ENCODE results near the gene ZSCAN22.
A peak's percentile ranks its signal among the peaks of the same experiment; 100 is the strongest.

Gene ZSCAN22

DNA sequence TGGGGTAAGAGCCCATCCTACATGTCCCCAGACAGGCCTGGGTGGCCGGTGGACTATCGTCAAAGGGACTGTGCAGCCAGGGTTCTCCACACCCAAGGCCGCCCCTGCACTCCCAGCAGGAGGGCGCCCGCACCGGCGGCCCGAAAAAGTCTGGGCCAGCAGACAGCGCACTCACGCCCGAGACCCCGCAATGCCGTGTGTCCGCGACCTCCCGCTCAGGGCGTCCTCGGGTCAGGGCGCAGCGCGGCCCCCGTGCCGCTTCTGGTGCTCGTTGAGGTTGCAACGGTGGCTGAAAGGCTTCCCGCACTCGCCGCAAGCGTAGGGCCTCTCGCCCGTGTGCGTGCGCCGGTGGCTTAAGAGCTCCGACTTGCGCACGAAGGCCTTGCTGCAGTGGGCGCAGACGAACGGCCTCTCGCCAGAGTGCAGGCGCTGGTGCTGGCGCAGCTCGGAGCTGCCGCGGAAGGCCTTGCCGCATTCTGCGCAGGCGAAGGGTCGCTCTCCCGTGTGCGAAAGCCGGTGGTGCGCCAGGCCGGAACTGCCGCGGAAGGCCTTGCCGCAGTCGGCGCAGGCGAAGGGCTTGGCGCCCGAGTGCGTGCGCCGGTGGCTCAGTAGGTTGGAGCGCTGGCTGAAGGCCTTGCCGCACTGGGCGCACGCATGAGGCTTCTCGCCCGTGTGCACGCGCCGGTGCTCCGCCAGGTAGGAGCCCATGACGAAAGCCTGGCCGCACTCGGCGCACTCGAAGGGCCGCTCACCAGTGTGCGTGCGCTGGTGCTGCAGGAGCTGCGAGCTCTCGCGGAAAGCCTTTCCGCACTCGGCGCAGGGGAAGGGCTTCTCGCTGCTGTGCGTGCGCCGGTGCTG is 29.3 kb downstream of the ZSCAN22 start:
- DNase-seq (ENCODE audit: low read depth), result peak; percentile 52
- TF ChIP-seq, protein P1, sequence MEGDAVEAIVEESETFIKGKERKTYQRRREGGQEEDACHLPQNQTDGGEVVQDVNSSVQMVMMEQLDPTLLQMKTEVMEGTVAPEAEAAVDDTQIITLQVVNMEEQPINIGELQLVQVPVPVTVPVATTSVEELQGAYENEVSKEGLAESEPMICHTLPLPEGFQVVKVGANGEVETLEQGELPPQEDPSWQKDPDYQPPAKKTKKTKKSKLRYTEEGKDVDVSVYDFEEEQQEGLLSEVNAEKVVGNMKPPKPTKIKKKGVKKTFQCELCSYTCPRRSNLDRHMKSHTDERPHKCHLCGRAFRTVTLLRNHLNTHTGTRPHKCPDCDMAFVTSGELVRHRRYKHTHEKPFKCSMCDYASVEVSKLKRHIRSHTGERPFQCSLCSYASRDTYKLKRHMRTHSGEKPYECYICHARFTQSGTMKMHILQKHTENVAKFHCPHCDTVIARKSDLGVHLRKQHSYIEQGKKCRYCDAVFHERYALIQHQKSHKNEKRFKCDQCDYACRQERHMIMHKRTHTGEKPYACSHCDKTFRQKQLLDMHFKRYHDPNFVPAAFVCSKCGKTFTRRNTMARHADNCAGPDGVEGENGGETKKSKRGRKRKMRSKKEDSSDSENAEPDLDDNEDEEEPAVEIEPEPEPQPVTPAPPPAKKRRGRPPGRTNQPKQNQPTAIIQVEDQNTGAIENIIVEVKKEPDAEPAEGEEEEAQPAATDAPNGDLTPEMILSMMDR (conservative IDR thresholded peaks at IDR 0.05; ENCODE audit: low read depth, low read length), result no peak
- H3K4me3 ChIP-seq (ENCODE audit: low read depth, low read length), result peak overlapping the region; percentile 22

DNA sequence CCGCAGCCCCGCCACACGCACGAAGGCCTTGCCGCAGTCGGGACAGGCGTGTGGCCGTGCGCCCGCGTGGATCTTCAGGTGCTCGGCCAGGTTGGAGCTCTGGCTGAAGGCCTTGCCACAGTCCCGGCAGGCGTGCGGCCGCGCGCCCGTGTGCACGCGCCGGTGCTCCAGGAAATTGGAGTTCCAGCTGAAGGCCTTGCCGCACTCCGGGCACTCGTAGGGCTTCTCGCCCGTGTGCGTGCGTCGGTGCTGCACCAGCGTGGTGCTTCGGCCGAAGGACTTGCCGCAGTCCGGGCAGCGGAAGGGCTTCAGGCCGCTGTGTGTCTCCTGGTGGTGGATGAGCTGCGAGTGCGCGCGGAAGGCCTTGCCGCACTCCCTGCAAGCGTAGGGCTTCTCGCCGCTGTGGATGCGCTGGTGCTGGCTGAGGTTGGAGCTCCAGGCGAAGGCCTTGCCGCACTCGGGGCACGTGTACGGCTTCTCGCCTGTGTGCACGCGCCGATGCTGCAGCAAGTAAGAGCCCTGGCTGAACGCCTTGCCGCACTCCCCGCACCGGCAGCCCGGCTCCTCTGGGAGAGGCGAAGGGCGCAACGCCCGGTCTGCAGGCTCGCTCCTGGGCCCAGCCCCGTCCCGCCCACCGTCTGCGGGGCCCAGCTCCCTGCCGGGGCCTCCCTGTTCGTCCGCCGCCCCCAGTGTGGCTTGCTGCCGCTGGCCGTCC is 30.1 kb downstream of the ZSCAN22 start:
- TF ChIP-seq, protein P1 (conservative IDR thresholded peaks at IDR 0.05; ENCODE audit: low read depth, low read length), result no peak
- H3K4me3 ChIP-seq (ENCODE audit: low read depth, low read length), result peak overlapping the region; percentile 22
- peak; percentile 46 for DNase-seq (ENCODE audit: low read depth)

DNA sequence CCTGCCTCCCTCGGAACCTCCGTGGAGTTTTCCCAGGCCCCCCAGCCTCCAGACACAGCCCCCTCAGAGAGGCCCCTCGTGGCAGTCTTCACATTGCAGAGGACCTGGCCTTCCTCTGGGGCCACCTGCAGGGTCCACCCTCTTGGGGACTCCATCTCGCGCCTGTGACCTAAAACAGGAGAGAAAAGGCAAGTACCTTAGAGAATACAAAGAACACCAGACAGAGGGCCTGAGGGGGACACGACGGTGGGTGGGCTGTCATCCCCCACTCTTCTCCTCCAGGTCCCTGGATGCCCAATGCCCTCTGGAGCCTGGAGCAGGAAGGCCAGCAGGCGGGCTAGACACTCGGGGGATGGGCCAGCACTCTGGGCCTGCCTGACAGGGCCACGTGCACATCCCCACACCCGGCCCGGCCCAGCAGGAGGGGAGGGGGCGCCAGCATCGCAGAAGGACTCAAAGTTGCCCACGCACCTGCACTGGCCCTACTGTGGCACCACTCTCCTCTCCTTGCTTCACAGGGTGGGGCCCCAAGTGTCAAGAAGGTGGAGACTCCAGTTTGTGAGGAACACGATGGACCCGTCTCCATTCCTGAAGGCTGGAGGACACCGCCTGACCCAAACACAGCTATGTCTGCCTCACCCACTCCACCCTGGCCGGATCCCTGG is 30.8 kb downstream of the ZSCAN22 start:
- H3K4me3 ChIP-seq (ENCODE audit: low read depth, low read length), result no peak overlapping the region
- TF ChIP-seq, protein P1 (conservative IDR thresholded peaks at IDR 0.05; ENCODE audit: low read depth, low read length), result no peak
- no peak for DNase-seq (ENCODE audit: low read depth)

DNA sequence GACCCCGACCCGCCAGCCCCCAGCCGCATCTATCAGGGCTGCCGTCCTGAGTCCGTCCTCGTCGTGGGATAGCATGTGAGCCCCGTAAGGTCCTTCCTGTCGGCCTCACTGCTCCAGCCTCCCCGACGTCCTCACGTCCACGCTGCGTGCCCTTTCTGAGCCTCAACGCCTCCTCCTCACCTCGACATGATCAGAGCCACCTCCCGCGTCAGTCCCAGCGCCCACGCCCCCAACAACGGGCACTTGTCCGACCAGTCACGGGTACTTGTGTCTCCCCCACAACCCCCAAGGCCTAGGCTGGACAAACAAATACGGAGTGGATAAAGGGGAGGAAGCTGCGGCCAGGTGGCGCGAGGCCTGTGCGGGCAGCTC is 35.1 kb downstream of the ZSCAN22 start:
- H3K4me3 ChIP-seq (ENCODE audit: low read depth, low read length), result peak overlapping the region; percentile 63
- DNase-seq (ENCODE audit: low read depth), result no peak
- TF ChIP-seq, protein P1 (conservative IDR thresholded peaks at IDR 0.05; ENCODE audit: low read depth, low read length), result peak; percentile 34

DNA sequence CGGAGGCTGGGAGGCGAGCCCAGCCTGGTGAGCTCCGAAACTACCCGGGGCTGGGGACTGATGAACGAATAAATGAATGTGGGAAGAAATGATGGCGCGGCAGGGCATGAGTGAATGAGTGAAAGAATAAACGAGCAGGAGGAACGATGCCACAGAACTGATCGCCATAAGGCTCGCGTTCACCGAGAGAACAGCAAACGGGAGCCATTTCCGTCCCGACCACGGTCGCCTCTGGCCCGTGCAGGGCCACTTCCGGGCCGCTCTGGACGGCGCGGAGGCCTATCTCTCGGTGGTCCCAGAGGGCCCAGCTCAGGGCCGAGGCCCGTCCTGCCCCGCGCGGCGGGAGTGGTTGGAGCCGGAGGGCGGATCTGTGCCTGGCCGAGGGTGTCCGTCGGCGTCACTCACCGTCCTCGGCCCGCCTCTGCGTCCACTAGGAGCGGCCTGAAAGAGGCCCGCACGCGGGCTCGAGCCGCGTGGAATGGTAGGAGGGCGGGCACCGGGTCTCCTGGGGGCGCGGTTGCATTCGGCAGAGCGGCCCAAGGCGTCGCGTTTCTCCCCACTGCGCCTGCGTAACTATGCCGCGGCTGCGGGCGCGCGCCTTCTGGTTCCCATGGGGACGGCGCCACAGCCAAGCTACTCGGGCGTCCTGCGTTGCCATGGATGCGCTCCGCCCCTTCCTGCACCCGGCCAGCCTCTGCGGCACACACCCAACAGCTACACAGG is 35.6 kb downstream of the ZSCAN22 start, which contains the start of gene ZNF497:
TSS of gene ZNF497 (minus strand) at position 480 of the 723 bp plus-strand sequence. CDS start 5,116 bp downstream, outside the sequence.
- peak; percentile 97 for DNase-seq (ENCODE audit: low read depth)
- TF ChIP-seq, protein P1 (conservative IDR thresholded peaks at IDR 0.05; ENCODE audit: low read depth, low read length), result peak; percentile 7
- peak within 1 kb of the TSS; percentile 63 for H3K4me3 ChIP-seq (ENCODE audit: low read depth, low read length)

DNA sequence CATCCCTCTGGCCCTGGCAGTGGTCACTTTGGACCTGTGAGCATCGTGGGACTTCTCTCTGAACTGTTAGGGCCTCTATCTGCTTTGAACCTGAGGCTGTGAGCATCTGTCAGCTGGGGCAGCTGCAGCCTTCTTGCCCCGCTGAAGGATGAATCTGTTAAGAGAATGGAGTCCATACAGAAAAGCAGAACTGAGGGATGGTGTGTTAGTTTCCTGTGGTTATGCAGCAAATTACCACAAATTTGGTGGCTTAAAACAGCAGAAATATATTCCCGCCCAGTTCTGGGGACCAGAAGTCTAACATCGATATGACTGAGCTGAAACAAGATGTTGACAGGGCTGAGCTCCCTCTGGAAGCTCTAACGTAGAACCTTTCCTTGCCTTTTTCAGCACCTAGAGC is 37.4 kb downstream of the ZSCAN22 start:
- H3K4me3 ChIP-seq (ENCODE audit: low read depth, low read length), result no peak overlapping the region
- TF ChIP-seq, protein P1 (conservative IDR thresholded peaks at IDR 0.05; ENCODE audit: low read depth, low read length), result no peak
- DNase-seq (ENCODE audit: low read depth), result no peak

All from choroid plexus epithelial cell (primary cell).